ENCODE measurements around the gene SLC26A4.
A peak's percentile ranks its signal among the peaks of the same experiment; 100 is the strongest.

Gene SLC26A4

GRCh38 chr7:107696330-107696946 is 35.8 kb downstream of the SLC26A4 start:
- no peak for DNase-seq (ENCODE audit: low spot score)

GRCh38 chr7:107697321-107698049 is 36.9 kb downstream of the SLC26A4 start:
- peak; percentile 41 for DNase-seq (ENCODE audit: low spot score)

- no peak for DNase-seq (ENCODE audit: low spot score)
Measured at GRCh38 chr7:107700570-107700969, 39.9 kb downstream of the SLC26A4 start.

GRCh38 chr7:107701191-107701590 is 40.6 kb downstream of the SLC26A4 start:
- DNase-seq (ENCODE audit: low spot score): no peak

GRCh38 chr7:107703219-107703618 is 42.6 kb downstream of the SLC26A4 start:
- DNase-seq (ENCODE audit: low spot score): no peak

GRCh38 chr7:107703872-107704271 is 43.2 kb downstream of the SLC26A4 start:
- no peak for DNase-seq (ENCODE audit: low spot score)

GRCh38 chr7:107708956-107709355 is 48.3 kb downstream of the SLC26A4 start:
- no peak for DNase-seq (ENCODE audit: low spot score)

GRCh38 chr7:107711301-107711700 is 50.7 kb downstream of the SLC26A4 start:
- DNase-seq (ENCODE audit: low spot score): no peak

GRCh38 chr7:107712025-107712424 is 51.4 kb downstream of the SLC26A4 start:
- no peak for DNase-seq (ENCODE audit: low spot score)

GRCh38 chr7:107712896-107713295 is 52.3 kb downstream of the SLC26A4 start:
- DNase-seq (ENCODE audit: low spot score): no peak

- DNase-seq (ENCODE audit: low spot score): no peak
Measured at GRCh38 chr7:107715531-107715930, 54.9 kb downstream of the SLC26A4 start.

- DNase-seq (ENCODE audit: low spot score): no peak
Measured at GRCh38 chr7:107718456-107719193, 58.0 kb downstream of the SLC26A4 start.

GRCh38 chr7:107721286-107721685 is 60.7 kb downstream of the SLC26A4 start:
- DNase-seq (ENCODE audit: low spot score): no peak

GRCh38 chr7:107723255-107723654 is 62.6 kb downstream of the SLC26A4 start:
- no peak for DNase-seq (ENCODE audit: low spot score)

- peak; percentile 56 for DNase-seq (ENCODE audit: low spot score)
Measured at GRCh38 chr7:107725138-107725740, 64.6 kb downstream of the SLC26A4 start.

GRCh38 chr7:107726356-107727130 is 65.9 kb downstream of the SLC26A4 start:
- DNase-seq (ENCODE audit: low spot score): no peak

GRCh38 chr7:107728276-107728675 is 67.6 kb downstream of the SLC26A4 start:
- no peak for DNase-seq (ENCODE audit: low spot score)

GRCh38 chr7:107742678-107743566 is 82.3 kb downstream of the SLC26A4 start:
- DNase-seq (ENCODE audit: low spot score): no peak

GRCh38 chr7:107743567-107744344 is 83.1 kb downstream of the SLC26A4 start, which contains the start of gene CBLL1:
CBLL1 (plus strand) TSS chr7:107744142; CDS start chr7:107744164, 22 bp downstream.
- peak; percentile 95 for DNase-seq (ENCODE audit: low spot score)
